Mucosa of descending colon (tissue), 3 donors: Measurements from ENCODE around the gene SORBS1. TPM values are rescaled to one million over a fixed set of nuclear protein-coding genes. Genes with fewer than 3 reads are reported as not detected.

Source experiments
- ATAC-seq: fragments of 200-7000 bp; cut with Tn5 transposase; one replicate; pipeline ENCODE4 v1.9.1; 2020; ENCODE audit warnings: mild to moderate bottlenecking, moderate library complexity
- DNase-seq, 3 donors: peaks; one replicate each; pipeline ENCODE4 v3.0.0-alpha.2; 2020
- H3K36me3 ChIP-seq: fragments of 200-600 bp; one replicate; pipeline ENCODE4 v1.8.0; 2021; ENCODE audit warnings: low read depth, mild to moderate bottlenecking
- H3K4me1 ChIP-seq: fragments of 200-600 bp; one replicate; pipeline ENCODE4 v1.8.0; 2021; ENCODE audit warnings: low read depth, mild to moderate bottlenecking
- H3K4me3 ChIP-seq: fragments of 200-600 bp; one replicate; pipeline ENCODE4 v1.8.0; 2021; ENCODE audit warnings: mild to moderate bottlenecking
- H3K9me3 ChIP-seq: fragments of 200-600 bp; one replicate; pipeline ENCODE4 v1.8.0; 2021; ENCODE audit warnings: mild to moderate bottlenecking
- CTCF ChIP-seq: fragments of 200-600 bp; IDR thresholded peaks from one replicate; pipeline ENCODE4 v1.8.0; 2022; ENCODE audit warnings: antibody characterized with exemption, mild to moderate bottlenecking
- intact Hi-C, 2 donors: fragments of 100-400 bp; cut with DNase I in 1 of 2; cut with micrococcal nuclease in 1 of 2; formaldehyde crosslinking; loops; one replicate each; pipeline versions ENCODE4 v1.11.0 to v1.11.1; 2022; cut with DNase I, micrococcal nuclease
- total RNA-seq, 3 donors: library from RNA; stranded (reverse); fragmentation: NEBNext Ultra II Directional in 2 of 3; extraction: Animal tissue kit (Norgen Biotek cat#: 25700) in 2 of 3; gene quantifications; one replicate each; pipeline versions ENCODE4 v1.2.1 to v1.2.4, GENCODE V29; 2021 to 2023
- donor health status: DM: no; HTN: no; CAD: no; lungs with moderate emphysema.
- donor health status: DM: no; HTN: no; CAD: no.
- donor health status: DM: no; HTN: yes; CAD: no.

The SORBS1 gene
- total RNA-seq, 3 donors from 2014 or later, result 48.9 to 699 (median 99.3) TPM

GRCh38 chr10:95414016-95414830 is 146.9 kb downstream of the SORBS1 start:
- ATAC-seq, result no peak
- no peak for DNase-seq
- Histone ChIP-seq H3K4me1 (peaks cover 3% of the 10 kb centered on the region), H3K36me3 (no peaks in the 10 kb centered on the region), H3K9me3 (no peaks in the 10 kb centered on the region), H3K4me3 (no peak overlapping the region)
- intact Hi-C loops, result no loop called here
- no peak for TF ChIP-seq CTCF

GRCh38 chr10:95413588-95413987 is 147.6 kb downstream of the SORBS1 start:
- H3K4me3 ChIP-seq, result no peak overlapping the region
- peaks cover 7% of the 10 kb centered on the region for H3K4me1 ChIP-seq
- no peaks in the 10 kb centered on the region for H3K36me3 ChIP-seq
- TF ChIP-seq CTCF, result no peak
- H3K9me3 ChIP-seq, result no peaks in the 10 kb centered on the region
- intact Hi-C loops, result no loop called here
- ATAC-seq, result no peak
- DNase-seq, result no peak

GRCh38 chr10:95411635-95412034 is 149.5 kb downstream of the SORBS1 start:
- Histone ChIP-seq H3K4me3 (no peak overlapping the region), H3K9me3 (no peaks in the 10 kb centered on the region), H3K4me1 (peaks cover 12% of the 10 kb centered on the region), H3K36me3 (no peaks in the 10 kb centered on the region)
- DNase-seq, result no peak
- intact Hi-C loops, result no loop called here
- TF ChIP-seq CTCF, result no peak
- ATAC-seq, result no peak

GRCh38 chr10:95408983-95409873 is 151.9 kb downstream of the SORBS1 start:
- TF ChIP-seq CTCF, result no peak
- no peak for ATAC-seq
- H3K4me1 ChIP-seq, result peaks cover 20% of the 10 kb centered on the region

GRCh38 chr10:95408148-95408960 is 152.8 kb downstream of the SORBS1 start:
- no peaks in the 10 kb centered on the region for H3K36me3 ChIP-seq
- no peak overlapping the region for H3K4me3 ChIP-seq
- peaks cover 21% of the 10 kb centered on the region for H3K4me1 ChIP-seq
- intact Hi-C loops, result no loop called here
- ATAC-seq (no peak), DNase-seq (no peak)
- no peak for TF ChIP-seq CTCF
- H3K9me3 ChIP-seq, result no peaks in the 10 kb centered on the region

More at GRCh38 chr10:95408983-95409873, 151.9 kb downstream of the SORBS1 start:
- Histone ChIP-seq H3K36me3 (no peaks in the 10 kb centered on the region), H3K9me3 (no peaks in the 10 kb centered on the region), H3K4me3 (no peak overlapping the region)
- intact Hi-C loops, result no loop called here
- no peak for DNase-seq
